GM21367 (cell line): ENCODE results near the gene VTI1B.
"Not testable (repeated sequence)": the region's sequence is repeated elsewhere in the genome, so short reads cannot be mapped to it uniquely, and the experiment has no call there.

Experiments
- ATAC-seq: cut with Tn5 transposase; IDR thresholded peaks from one replicate; pipeline ENCODE4 v1.9.1; 2021; ENCODE audit not compliant: unreplicated experiment

The VTI1B gene

DNA sequence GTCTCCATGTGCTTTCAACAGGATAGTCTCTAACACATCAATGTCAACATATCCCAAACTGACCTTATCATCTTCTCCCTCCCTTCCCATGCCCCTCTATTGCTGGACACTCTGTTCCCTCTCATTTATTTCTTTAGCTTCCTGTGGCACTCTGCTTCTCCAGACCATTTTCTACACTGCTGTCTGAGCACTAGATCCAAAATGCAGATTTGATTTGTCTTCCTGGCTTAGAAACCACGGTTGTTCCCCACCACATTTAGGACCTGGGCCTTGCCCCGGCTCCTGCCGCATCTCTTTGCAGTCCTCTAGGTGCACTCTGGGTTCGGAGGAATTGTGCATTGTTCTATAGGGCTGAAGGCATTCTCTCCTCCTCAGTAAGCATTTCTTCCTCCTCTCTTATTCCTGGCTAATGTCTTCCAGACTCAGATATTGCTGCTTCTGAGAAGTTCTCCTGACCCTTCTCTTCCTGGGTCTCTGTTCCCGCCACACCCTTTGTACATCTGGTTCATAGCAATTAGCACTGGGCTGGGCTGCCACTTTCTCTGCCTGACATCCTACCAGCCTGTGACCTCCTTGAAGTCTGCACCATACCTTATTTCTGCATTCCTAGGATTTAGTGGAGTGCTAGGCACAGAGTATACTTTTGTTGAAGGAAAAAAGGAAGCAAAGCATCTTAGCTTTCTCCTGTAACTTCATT, 40.8 kb downstream of the VTI1B start:
- ATAC-seq, result no peak

DNA sequence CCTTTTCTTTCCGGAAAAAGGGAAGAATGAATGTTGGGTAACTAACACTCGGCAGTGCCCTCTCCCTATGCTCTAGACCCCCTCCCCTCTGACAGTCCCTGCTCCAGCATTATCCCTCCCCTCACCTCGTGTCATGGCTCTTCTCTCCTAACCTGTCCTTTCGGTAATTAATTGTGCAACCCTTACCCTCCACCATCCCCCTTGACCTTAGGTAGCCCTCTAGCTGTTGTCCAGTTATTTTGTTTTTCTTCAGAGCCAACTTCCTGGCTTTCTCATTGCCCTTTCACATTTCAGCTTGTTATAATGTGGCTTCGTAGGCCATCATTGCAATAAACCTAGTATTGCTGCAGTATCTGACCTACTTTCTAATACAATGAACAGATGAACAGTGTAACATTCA, 43.5 kb downstream of the VTI1B start:
- no peak for ATAC-seq

DNA sequence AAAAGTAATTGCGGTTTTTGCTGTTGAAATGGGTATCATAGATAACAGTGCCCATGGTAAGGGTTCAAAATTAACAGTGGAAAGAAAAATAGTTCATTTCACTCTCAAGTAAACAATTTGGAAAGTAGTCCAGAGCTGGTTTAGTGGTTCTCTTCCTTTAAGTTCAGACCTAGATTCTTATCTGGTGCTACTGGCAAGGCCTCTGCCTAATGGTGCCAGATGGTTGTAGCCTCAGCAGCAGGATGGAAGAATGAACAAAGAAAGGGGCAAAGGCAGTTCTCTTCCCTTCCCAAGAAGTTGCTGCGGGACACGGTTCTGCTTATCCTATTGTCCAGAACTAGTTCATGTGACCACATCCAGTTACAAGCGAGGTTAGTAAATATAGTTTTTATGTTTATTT, 44.2 kb downstream of the VTI1B start:
- no peak for ATAC-seq

DNA sequence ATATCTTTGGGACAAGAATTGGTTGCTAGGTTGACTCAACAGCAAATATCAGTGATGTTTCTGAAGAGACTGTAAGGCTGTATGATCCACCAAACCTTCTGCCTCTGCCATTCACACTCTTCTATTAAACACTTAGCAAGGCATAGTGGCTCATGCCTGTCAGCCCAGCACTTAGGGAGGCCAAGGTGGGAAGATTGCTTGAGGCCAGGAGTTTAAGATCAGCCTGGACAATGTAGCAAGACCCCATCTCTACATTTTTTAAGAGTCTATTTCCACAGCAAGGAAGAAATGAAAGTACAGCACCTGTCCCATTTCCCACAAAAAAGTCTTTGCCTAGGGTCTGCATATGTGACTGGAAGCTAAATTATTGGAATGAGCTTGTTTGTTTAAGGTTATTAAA, 46.9 kb downstream of the VTI1B start:
- no peak for ATAC-seq

DNA sequence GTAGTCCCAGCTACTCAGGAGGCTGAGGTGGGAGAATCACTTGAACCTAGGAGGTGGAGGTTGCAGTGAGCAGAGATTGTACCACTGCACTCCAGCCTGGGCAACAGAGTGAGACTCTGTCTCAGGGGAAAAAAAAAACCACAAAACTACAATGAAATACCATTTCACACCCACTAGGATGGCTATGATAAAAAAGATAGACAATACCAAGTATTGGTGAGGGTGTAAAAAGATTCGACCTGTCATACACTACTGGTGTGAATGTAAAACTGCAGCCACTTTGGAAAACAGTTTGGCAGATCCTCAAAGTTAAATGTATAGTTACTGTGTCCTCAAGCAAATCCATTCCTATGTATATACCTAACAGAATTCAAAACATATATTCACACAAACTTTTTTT, 48.3 kb downstream of the VTI1B start:
- not testable (repeated sequence) for ATAC-seq

DNA sequence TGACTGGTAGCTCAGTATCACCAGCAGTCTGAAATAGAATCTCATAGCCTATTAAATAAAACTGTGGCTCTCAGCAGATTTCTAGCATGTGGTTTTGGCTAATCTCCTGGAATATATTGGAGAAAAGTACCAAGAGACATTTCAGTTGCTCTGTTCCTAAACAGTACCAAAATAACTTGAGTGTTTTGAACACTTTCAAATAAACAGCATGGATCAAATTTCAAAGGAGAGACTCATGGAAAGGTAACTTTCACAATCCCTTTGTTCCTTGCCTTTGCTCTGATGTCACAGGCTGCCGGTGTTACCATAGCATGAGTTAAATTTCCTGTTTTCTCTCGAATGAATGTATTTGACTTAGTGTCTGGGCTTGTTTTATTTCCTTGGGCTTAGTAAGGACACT, 51.3 kb downstream of the VTI1B start:
- ATAC-seq, result no peak

DNA sequence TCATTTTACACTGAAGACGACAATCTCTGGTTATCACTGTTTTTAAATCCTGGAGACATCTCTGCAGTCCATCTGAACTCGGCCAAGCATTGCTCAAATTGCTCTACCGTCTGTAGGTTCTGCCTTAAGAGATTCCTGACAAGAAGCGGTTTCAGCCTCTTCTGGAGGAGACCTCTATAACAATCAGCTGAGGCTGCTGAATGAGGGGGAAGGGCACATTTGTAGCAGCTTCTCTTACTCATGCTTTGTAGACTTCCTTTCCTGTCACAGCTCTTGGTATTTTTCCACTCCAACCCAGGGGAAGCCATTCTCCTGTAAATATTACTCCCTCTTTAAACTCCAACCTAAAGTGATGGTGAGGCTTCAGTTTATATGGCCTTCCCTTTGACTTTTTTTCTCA, 51.8 kb downstream of the VTI1B start:
- no peak for ATAC-seq

DNA sequence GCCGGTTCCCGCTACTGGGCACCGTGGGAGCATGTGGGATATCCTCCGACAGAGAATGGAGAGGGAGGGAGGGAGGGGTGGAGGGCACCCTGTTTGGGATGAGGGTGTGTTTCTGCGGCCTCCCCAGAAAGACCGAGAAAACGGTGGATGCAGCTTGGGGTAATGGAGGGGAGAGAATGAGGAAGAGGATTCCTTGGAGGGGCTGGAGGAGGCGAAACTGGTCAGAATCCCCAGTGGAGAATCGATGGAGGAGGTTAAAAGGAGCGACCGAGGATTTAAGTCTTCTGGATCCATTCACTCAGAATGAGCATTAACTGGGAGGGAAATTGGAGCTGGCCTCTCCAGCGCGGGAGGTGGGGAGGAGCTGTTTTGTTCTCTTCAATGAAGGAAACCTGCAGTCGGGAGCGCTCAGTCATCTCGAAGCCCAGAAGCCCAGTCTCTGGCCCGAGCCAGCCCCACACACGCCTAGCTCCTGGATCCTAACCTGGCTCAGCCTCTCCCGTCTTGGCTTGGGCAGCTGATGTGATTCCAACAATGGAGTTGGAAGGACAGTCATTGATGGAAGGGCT, 54.1 kb downstream of the VTI1B start:
- ATAC-seq, result no peak

DNA sequence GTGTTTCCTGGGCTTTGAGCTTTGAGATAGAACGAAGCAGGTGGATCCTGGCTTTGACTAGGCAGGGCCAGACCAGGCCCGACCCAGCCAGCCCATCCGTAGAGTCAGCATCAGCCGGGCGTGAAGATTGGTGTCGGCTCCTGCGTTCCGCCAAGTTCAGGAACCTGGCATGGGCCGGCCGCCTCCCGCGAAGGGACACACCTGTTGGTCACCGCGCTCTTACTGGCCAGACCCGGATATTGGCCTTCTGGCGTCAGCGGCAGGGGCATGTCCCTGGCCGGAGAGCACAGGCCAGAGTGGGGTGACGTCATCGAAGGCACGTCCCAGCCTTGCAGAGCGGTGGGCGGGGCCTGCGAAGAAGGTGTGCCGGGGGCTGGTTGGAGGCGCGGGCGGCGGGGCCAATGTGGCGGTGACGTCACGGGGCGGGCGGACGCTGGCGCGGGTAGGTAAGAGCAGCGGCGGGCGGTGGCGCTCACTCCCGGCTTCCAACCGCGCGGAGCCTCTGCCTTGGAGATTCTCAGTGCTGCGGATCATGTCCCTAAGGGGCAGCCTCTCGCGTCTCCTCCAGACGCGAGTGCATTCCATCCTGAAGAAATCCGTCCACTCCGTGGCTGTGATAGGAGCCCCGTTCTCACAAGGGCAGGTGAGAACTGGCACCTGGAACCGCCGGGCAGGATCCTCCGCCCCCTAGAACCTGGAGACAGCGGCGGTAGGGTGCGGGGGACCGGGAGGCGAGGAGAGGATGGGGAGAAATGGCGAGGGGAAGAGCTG, 54.8 kb downstream of the VTI1B start, which contains the start of gene ARG2:
ARG2 (plus strand) TSS at position 475 of the 771 bp plus-strand sequence; CDS start at position 533, 58 bp downstream.
- ATAC-seq, result peak; percentile 72

DNA sequence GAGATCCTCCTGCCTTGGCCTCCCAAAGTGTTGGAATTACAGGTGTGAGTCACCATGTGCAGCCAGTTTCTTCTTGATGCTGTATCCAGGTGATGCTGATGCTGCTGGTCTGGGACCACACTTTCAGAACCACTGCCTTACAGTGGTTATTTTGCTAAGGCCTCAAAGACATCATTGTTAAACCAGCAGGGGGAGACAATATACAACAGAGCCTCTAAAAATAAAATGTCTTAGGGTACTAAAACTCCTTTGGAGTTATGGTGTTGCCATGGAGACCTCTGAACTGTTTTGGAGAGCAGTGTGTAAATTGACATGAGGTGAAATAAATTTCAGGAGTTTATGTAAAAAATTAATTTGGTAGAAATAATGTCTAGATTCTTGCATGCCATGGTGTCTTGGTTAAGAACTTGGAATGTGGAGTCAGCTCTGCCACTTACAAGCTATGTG, 55.8 kb downstream of the VTI1B start:
- ATAC-seq, result no peak

DNA sequence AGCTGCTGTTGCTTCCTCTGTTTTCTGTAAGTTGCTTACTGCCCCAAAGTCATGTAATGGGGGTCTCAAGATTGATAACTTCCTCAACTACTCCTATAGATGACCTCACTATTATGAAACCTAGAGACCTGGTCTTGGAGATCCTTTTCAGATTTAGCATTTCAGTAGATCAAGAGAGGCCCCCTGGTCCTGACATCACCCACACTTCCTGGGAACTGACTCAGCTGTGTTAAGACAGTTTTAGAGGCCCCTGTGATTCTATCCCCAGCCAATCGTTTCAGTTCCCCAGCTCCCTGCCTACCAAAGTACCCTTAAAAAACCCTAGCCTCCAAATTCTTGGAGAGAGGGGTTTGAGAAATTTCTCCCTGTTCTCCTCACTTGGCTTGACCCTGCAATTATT, 63.9 kb downstream of the VTI1B start:
- ATAC-seq, result no peak

DNA sequence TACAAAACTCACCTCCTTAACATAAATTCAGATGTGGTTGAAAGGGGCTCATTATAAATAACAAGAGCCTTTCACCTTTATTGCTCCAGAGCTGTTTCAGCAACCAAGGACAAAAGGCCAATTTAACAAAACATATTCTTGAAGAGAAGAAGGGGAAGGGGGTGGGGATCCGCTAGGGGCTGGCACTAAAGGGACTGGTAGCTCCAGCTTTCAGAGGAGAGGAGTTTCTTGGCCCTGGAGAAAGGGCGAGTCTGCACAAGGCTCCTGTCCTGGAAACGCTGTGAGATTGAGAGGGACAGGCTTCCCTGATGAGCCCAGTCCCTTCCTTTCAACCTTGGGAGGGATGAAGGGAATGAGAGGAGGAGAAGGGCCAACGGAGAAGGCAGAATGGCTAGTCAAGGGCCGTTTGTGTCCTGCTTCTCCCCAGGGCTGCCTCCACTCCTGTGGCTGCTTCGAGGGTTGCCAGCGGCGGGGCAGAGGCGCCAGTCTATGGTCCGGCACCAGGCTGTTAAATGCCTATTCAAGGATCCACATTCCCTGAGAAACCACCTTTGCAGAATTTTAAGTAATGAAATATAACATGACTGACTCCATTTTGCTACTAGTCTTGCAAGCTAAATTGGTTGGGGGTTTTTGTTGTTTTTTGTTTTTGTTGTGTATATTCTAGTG, 64.7 kb downstream of the VTI1B start:
- ATAC-seq, result no peak

DNA sequence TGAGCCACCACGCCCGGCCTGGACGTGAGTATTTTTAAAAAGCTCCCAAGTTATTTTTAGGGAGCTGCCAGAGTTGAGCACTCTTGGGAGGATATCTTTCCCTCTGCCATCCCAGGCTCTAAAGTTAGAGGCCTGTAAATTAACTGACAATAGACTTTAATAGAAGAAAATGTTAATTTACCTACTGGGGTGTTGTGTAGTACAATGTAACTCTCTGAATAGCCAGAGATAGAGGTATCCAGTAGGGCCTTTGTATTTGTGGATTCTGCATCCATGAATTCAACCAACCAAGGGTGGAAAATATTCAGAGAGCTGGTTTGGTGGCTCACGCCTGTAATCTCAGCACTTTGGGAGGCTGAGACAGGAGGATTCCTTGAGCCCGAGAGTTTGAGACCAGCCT, 66.8 kb downstream of the VTI1B start:
- no peak for ATAC-seq

DNA sequence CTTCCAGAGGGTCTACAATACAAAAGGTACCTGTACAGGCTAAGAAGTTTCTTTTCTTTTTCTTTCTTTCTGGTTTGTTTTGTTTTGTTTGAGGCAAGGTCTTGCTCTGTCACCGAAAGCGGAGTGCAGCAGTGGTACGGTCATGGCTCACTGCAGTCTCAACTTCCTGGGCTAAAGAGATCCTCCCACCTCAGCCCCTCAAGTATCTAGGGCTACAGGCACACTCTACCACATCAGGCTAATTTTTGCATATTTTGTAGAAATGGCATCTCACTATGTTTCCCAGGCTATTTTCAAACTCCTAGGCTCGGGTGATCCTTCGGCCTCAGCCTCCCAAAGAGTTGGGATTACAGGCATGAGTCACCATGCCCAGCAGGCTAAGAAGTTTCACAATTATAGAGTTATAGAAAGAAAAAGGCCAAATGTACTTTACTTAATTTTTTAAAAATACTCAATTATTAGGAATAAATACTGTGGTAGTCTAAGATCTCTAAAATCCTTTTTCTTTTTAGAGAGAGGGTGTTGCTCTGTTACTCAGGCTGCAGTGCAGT, 71.4 kb downstream of the VTI1B start:
- peak; percentile 63 for ATAC-seq

DNA sequence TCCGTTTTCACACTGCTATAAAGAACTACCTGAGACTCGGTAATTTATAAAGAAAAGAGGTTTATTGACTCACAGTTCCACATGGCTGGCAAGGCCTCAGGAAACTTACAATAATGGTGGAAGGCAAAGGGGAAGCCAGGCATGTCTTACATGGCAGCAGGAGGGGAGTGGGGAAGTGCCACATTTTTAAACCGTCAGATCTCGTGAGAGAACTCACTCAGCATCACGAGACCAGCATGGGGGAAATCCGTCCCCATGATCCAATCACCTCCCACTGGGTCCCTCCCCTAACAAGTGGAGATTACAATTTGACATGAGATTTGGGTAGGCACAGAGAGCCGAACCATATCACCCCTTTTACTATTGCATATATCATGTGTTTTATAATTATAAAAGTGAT, 72.4 kb downstream of the VTI1B start:
- no peak for ATAC-seq

DNA sequence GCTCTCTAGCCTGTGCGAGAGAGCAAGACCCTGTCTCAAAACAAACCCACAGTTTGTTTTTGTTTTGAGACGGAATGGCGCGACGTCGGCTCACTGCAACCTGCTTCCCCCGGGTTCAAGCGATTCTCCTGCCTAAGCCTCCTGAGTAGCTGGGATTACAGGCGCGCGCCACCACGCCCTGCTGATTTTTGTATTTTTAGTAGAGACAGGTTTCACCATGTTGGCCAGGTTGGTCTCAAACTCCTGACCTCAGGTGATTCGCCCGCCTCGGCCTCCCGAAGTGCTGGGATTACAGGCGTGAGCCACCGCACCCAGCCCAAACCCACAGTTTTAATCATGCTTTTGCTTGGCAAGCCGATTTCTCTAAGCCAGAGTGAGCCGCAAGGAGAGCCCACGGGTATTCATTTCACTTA, 73.9 kb downstream of the VTI1B start:
- not testable (repeated sequence) for ATAC-seq

DNA sequence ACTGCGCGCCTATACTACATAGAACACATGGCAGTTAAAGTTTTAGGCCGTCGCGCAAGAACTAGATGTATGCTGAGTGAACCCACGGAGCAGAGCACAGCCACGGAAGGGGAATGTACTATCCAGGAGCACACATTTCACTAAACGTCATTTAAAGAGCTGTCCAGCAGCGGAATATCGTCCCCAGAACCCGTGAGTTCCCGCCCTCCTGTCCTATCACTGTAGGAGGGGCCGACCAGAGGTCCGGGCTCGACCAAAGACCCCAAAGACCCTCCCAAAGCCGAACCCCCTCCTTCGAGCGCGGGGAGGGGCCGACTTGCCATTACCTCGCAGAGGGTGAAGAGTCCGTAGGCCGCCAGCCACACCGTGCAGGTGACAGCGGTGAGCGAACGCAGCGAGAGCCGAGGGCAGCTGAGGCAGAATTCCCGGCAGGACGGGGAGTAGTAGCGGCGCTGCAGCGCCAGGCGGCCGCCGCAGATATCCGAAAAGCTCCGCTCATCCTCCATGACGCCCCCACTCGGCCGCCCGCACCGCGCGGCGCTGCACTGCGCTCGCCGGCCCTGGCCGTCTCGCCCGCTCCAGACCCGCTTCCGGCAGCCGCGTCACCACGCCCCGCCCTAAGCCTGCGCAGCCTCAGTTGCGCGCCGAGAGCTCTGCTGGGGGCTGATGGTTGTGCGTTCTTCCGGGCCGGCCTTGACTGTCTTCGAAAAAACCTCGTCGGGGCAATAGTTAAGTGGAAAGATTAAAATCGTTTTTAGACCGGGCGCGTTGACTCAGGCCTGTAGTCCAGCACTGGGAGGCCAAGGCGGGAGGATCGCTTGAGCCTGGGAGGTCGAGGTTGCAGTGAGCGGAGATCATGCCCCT, 74.5 kb downstream of the VTI1B start, which contains the start of gene PIGH:
PIGH (minus strand) TSS at position 571 of the 864 bp plus-strand sequence; CDS start at position 506, 65 bp downstream.
- ATAC-seq, result peak; percentile 82
